B cell (primary cell): ENCODE results near the gene CTNNBL1. TPM values are rescaled to one million over a fixed set of nuclear protein-coding genes. Genes with fewer than 3 reads are reported as not detected.

Experiments
- ATAC-seq: fragments of 200-7000 bp; cut with Tn5 transposase; one replicate; pipeline ENCODE4 v1.10.0; 2021; ENCODE audit warnings: low read depth, mild to moderate bottlenecking, moderate number of reproducible peaks, moderate library complexity
- CTCF ChIA-PET: fragments of 350-600 bp; sonication (Branson Sonifier 250); formaldehyde crosslinking; loops from one replicate; lab custom pipeline; 2021; ENCODE audit warnings: antibody characterized with exemption, inconsistent platforms; lab: Charles Lee
- POLR2A ChIA-PET: fragments of 350-600 bp; sonication (Branson Sonifier 250); formaldehyde crosslinking; loops from one replicate; lab custom pipeline; 2021; ENCODE audit warnings: antibody characterized with exemption; lab: Charles Lee
- DNase-seq: peaks from one replicate; pipeline ENCODE4 v3.0.0; 2013
- H2AFZ ChIP-seq: 2 replicates; pipeline ENCODE4 v1.6.1; 2012; ENCODE audit warnings: mild to moderate bottlenecking, low read depth, low read length; ENCODE audit not compliant: insufficient read depth, poor library complexity, severe bottlenecking
- H3K27ac ChIP-seq, 2 donors: 1 replicate in 1 of 2; 2 replicates in 1 of 2; pipeline ENCODE4 v1.5.1; 2012 to 2013; ENCODE audit warnings: low read length in 2 of 2, mild to moderate bottlenecking in 2 of 2, moderate library complexity in 1 of 2
- H3K27me3 ChIP-seq, 4 experiments: fragments of 200-600 bp in 1 of 4; sonication (generic) in 1 of 4; replicated peaks in 1 of 4; 1 replicate in 2 of 4; 2 replicates in 2 of 4; pipeline versions ENCODE4 v1.6.1 to v1.7.0; 2013 to 2016; ENCODE audit warnings: low read length in 3 of 4, mild to moderate bottlenecking in 2 of 4, mixed read lengths in 1 of 4, moderate library complexity in 1 of 4; ENCODE audit not compliant: insufficient read depth in 4 of 4, control insufficient read depth in 3 of 4; ENCODE audit errors: control extremely low read depth in 1 of 4
- H3K36me3 ChIP-seq, 2 experiments: replicated peaks in 1 of 2; 1 replicate in 1 of 2; 2 replicates in 1 of 2; pipeline versions ENCODE4 v1.6.1 to v1.7.1; 2013; ENCODE audit warnings: low read length in 1 of 2; ENCODE audit not compliant: insufficient read depth in 2 of 2, control insufficient read depth in 1 of 2; ENCODE audit errors: control extremely low read depth in 1 of 2, extremely low read depth in 1 of 2
- H3K4me1 ChIP-seq, 2 donors: fragments of 200-600 bp in 1 of 2; sonication (generic) in 1 of 2; 1 replicate in 1 of 2; 2 replicates in 1 of 2; pipeline versions ENCODE4 v1.5.1 to v1.6.1; 2013 to 2017; ENCODE audit warnings: low read length in 2 of 2; ENCODE audit not compliant: control insufficient read depth in 2 of 2, insufficient read depth in 2 of 2
- H3K4me2 ChIP-seq: replicated peaks from 2 replicates; pipeline ENCODE3; 2012; ENCODE audit warnings: mild to moderate bottlenecking, low read depth, low read length; ENCODE audit not compliant: poor library complexity, severe bottlenecking
- H3K4me3 ChIP-seq, 5 experiments: fragments of 200-600 bp in 1 of 5; sonication (generic) in 1 of 5; 1 replicate in 3 of 5; 2 replicates in 2 of 5; pipeline versions ENCODE4 v1.5.1 to v1.7.0; 2011 to 2016; ENCODE audit warnings: low read length in 4 of 5, mild to moderate bottlenecking in 4 of 5, low read depth in 2 of 5, control low read depth in 1 of 5, moderate library complexity in 1 of 5; ENCODE audit not compliant: insufficient read depth in 1 of 5; ENCODE audit errors: control extremely low read depth in 1 of 5, extremely low read depth in 1 of 5
- H3K79me2 ChIP-seq: fragments of 200-600 bp; sonication (generic); one replicate; pipeline ENCODE4 v1.6.0; 2016; ENCODE audit warnings: low read length; ENCODE audit not compliant: control insufficient read depth, insufficient read depth
- H3K9ac ChIP-seq: fragments of 200-600 bp; sonication (generic); 2 replicates; pipeline ENCODE4 v1.6.1; 2017; ENCODE audit warnings: mild to moderate bottlenecking, low read length, moderate library complexity
- H3K9me3 ChIP-seq, 3 donors: one replicate each; pipeline versions ENCODE4 v1.6.1 to v1.7.1; 2013; ENCODE audit warnings: low read length in 2 of 3; ENCODE audit not compliant: control insufficient read depth in 2 of 3, insufficient read depth in 1 of 3; ENCODE audit errors: control extremely low read depth in 1 of 3
- H4K20me1 ChIP-seq: 2 replicates; pipeline ENCODE4 v1.6.0; 2012; ENCODE audit warnings: mild to moderate bottlenecking, low read length; ENCODE audit not compliant: insufficient read depth, control insufficient read depth, poor library complexity, severe bottlenecking
- H3K27ac Mint-ChIP-seq: one replicate; pipeline ENCODE4 v1.8.0; 2021; ENCODE audit warnings: mixed read lengths
- H3K27me3 Mint-ChIP-seq: one replicate; pipeline ENCODE4 v1.8.0; 2021; ENCODE audit warnings: mixed read lengths
- H3K4me1 Mint-ChIP-seq: one replicate; pipeline ENCODE4 v1.8.0; 2021; ENCODE audit warnings: mixed read lengths
- H3K4me3 Mint-ChIP-seq: one replicate; pipeline ENCODE4 v1.8.0; 2021; ENCODE audit warnings: mixed read lengths
- H3K9me3 Mint-ChIP-seq: one replicate; pipeline ENCODE4 v1.8.0; 2022; ENCODE audit warnings: mixed read lengths; ENCODE audit not compliant: insufficient read depth
- EZH2 ChIP-seq: IDR thresholded peaks from 2 replicates; pipeline ENCODE4 v1.6.1; 2012; ENCODE audit warnings: borderline replicate concordance, low read depth, mild to moderate bottlenecking, moderate library complexity, low read length; ENCODE audit not compliant: insufficient read depth, poor library complexity, severe bottlenecking
- WGBS: methylation state at CpG from one replicate; pipeline ENCODE4 v1.1.5; 2013; ENCODE audit warnings: missing lambda C conversion rate; ENCODE audit not compliant: insufficient coverage; 5-methylcytosine and 5-hydroxymethylcytosine counted together
- intact Hi-C: fragments of 100-400 bp; cut with micrococcal nuclease; formaldehyde crosslinking; loops from one replicate; pipeline ENCODE4 v1.10.0; 2022
- polyA plus RNA-seq: library from polyadenylated mRNA; depleted of rRNA; stranded (reverse); fragments of >200 nt; gene quantifications from 2 replicates; pipeline ENCODE4 v1.2.3, GENCODE V29; 2012
- total RNA-seq, 2 donors: library from RNA; stranded (reverse); fragments of 120-200 nt in 1 of 2; gene quantifications; 1 replicate in 1 of 2; 2 replicates in 1 of 2; pipeline versions ENCODE4 v1.2.3 to v1.2.4, GENCODE V29; 2013 to 2022
- TF ChIP-seq, protein P1 (sequence below): fragments of 200-600 bp; IDR thresholded peaks from one replicate; pipeline ENCODE4 v1.8.0; 2022; ENCODE audit warnings: antibody characterized with exemption, mild to moderate bottlenecking

The CTNNBL1 gene
- total and polyA plus RNA-seq, 2 donors (not counting 1 experiment from before 2014, with no cell fraction given) = 25.3 to 64.7 TPM

- H3K4me1 Mint-ChIP-seq = peaks cover 27% of the 10 kb centered on the region
These were observed 19.6 kb downstream of the CTNNBL1 start for GRCh38 chr20:37713396-37713795.

GRCh38 chr20:37714978-37715672 lies 21.3 kb downstream of the CTNNBL1 start:
- H3K4me3 ChIP-seq = no peak overlapping the region
- peaks cover 0 to 12% of the 10 kb centered on the region in 2 experiments for H3K36me3 ChIP-seq
- DNase-seq (no peak), ATAC-seq (no peak)
- ChIA-PET CTCF (no interaction called here), POLR2A (no interaction called here)
- peak overlapping the region; percentile 6 for H3K27ac Mint-ChIP-seq
- TF ChIP-seq, protein P1, sequence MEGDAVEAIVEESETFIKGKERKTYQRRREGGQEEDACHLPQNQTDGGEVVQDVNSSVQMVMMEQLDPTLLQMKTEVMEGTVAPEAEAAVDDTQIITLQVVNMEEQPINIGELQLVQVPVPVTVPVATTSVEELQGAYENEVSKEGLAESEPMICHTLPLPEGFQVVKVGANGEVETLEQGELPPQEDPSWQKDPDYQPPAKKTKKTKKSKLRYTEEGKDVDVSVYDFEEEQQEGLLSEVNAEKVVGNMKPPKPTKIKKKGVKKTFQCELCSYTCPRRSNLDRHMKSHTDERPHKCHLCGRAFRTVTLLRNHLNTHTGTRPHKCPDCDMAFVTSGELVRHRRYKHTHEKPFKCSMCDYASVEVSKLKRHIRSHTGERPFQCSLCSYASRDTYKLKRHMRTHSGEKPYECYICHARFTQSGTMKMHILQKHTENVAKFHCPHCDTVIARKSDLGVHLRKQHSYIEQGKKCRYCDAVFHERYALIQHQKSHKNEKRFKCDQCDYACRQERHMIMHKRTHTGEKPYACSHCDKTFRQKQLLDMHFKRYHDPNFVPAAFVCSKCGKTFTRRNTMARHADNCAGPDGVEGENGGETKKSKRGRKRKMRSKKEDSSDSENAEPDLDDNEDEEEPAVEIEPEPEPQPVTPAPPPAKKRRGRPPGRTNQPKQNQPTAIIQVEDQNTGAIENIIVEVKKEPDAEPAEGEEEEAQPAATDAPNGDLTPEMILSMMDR = no peak
- TF ChIP-seq EZH2 = no peak
- no peak overlapping the region for H3K4me2 ChIP-seq
- no peaks in the 10 kb centered on the region for H3K4me1 ChIP-seq
- H3K79me2 ChIP-seq = peaks cover 84% of the 10 kb centered on the region
- no peaks in the 10 kb centered on the region for H3K27me3 Mint-ChIP-seq
- no peak overlapping the region for H3K27ac ChIP-seq
- intact Hi-C loops = no loop called here
- no peaks in the 10 kb centered on the region for H3K9me3 ChIP-seq
- H3K4me1 Mint-ChIP-seq = peaks cover 27% of the 10 kb centered on the region
- H4K20me1 ChIP-seq = peaks cover 78% of the 10 kb centered on the region
- WGBS = 78% methylated on average over 4 of the region's 10 CpGs
- no peak overlapping the region for H2AFZ ChIP-seq
- no peak overlapping the region for H3K9ac ChIP-seq
- H3K4me3 Mint-ChIP-seq = no peak overlapping the region
- H3K27me3 ChIP-seq = no peaks in the 10 kb centered on the region
- H3K9me3 Mint-ChIP-seq = no peaks in the 10 kb centered on the region

More at GRCh38 chr20:37713396-37713795, 19.6 kb downstream of the CTNNBL1 start:
- Histone ChIP-seq H2AFZ (no peak overlapping the region), H4K20me1 (peaks cover 70% of the 10 kb centered on the region), H3K9me3 (no peaks in the 10 kb centered on the region), H3K79me2 (peaks cover 89% of the 10 kb centered on the region), H3K9ac (no peak overlapping the region), H3K4me2 (no peak overlapping the region), H3K27ac (no peak overlapping the region), H3K4me3 (no peak overlapping the region), H3K36me3 (peaks cover 0 to 9% of the 10 kb centered on the region in 2 experiments), H3K4me1 (no peaks in the 10 kb centered on the region), H3K27me3 (no peaks in the 10 kb centered on the region)
- intact Hi-C loops = no loop called here
- Mint-ChIP-seq H3K27me3 (no peaks in the 10 kb centered on the region), H3K27ac (no peak overlapping the region), H3K9me3 (no peaks in the 10 kb centered on the region), H3K4me3 (no peak overlapping the region)
- no peak for DNase-seq
- 93% methylated on average over 1 of the region's 4 CpGs for WGBS
- ATAC-seq = no peak
- ChIA-PET POLR2A (no interaction called here), CTCF (no interaction called here)
- TF ChIP-seq, protein P1 = no peak
- no peak for TF ChIP-seq EZH2
